VCaP (cell line): ENCODE measurements around the gene VEGFC.

ENCODE experiments used
- H3K27ac ChIP-seq: fragments of 450-650 bp; 2 replicates; pipeline ENCODE4 v1.5.1; 2017
- TF ChIP-seq, protein P1 (sequence below): fragments of 450-650 bp; conservative IDR thresholded peaks from 2 replicates; pipeline ENCODE4 v1.5.1; 2017; ENCODE audit warnings: mild to moderate bottlenecking, moderate library complexity

The VEGFC gene

DNA sequence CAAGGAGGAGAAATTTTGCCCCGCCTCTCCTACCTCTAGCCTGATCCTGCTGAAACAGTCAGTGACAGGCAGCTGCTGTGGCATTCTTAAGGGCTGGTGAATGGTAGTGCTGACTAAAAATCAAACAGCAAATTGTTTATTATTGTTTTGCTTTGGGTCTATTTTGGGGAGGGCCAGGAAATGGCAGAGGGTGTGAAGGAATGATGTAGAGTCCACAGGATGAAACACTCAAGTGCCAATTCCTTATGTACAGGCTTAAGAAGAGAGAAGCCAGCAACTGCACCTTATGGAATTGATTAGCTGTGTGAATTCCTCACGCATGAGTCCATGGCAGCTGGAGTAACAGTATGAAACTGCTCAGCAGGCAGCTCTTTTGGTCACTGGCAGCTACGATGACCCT lies 39.7 kb downstream of the VEGFC start:
- H3K27ac ChIP-seq: no peak overlapping the region
- TF ChIP-seq, protein P1, sequence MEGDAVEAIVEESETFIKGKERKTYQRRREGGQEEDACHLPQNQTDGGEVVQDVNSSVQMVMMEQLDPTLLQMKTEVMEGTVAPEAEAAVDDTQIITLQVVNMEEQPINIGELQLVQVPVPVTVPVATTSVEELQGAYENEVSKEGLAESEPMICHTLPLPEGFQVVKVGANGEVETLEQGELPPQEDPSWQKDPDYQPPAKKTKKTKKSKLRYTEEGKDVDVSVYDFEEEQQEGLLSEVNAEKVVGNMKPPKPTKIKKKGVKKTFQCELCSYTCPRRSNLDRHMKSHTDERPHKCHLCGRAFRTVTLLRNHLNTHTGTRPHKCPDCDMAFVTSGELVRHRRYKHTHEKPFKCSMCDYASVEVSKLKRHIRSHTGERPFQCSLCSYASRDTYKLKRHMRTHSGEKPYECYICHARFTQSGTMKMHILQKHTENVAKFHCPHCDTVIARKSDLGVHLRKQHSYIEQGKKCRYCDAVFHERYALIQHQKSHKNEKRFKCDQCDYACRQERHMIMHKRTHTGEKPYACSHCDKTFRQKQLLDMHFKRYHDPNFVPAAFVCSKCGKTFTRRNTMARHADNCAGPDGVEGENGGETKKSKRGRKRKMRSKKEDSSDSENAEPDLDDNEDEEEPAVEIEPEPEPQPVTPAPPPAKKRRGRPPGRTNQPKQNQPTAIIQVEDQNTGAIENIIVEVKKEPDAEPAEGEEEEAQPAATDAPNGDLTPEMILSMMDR: no peak

DNA sequence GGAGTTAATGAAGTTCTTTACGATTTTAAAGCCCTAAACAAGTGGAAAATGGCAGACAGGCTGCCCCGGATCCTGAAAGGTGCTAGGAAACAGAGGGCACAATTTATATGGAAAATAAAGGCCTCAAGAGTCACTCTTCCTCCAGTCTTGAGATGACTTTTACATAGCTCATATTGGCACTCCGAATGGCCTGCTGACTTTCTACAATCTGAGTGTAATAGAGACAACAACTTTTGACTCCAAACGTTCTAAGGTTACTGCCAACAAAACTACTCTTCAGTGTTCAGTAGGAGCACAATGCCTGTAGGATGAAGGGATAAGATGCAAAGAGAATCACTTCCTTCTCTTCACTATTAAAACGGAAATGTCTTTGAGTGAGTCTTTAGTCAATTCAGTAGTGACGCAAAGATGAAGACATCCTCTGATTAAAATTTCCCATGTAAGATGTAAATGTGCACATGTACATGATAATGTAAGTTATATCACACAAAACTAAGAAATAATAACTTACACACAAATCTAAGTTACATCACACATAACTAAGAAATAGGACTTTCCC lies 40.5 kb downstream of the VEGFC start:
- no peak overlapping the region for H3K27ac ChIP-seq
- TF ChIP-seq, protein P1: no peak

DNA sequence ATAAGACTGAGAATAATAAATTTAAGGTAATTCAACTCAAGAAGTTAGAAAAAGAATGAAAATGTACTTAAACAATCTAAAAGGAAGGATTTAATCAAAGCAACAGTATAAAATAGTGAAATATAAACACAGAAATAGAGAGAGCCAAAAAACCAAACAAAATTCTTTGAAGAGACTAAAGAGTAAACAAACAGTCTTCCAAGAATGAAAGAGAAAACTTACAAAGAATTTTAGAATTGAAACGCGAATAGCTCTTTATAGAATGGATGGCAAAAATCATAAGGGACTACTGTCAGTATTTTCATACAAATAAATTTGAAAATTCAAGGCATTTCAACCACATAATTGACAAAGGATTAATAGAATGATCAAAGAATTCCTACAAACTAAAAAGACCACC lies 41.7 kb downstream of the VEGFC start:
- no peak overlapping the region for H3K27ac ChIP-seq
- TF ChIP-seq, protein P1: no peak

DNA sequence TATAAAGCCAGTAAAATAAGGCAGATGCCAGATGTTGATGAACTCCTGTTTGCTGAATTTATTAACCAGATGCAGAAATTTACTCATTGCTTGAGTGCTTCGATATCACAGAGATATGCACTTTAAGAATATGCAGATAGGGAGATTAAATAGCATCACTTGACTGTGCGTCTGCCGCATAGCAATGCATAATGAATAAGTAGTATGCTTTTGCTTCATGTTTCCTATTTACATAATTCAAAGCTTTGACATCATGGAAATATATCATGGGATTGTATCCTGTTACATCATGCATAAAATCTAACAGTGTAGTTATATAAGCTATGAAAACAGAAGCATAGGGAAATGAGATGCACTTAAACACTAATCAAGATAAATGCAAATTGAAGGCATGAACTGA lies 45.9 kb downstream of the VEGFC start:
- H3K27ac ChIP-seq: no peak overlapping the region
- TF ChIP-seq, protein P1: no peak

DNA sequence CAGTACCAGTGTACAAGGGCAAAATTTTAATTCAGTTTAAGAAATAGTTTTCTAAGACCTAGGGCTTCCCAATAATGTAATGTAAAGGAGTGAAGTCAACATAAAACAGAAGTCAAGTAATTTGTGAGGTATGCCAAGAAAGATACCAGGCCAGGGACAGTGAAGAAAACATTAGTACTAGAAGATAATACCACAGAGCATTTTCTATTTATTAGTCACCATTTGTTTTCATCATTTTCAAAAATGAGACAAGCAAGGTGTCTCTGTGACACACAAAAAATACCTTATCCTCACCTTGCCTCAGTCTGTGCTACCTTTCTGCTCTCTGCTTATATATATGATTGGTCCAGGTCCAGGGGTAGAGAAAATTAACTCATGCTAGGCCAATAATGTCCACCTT lies 46.8 kb downstream of the VEGFC start:
- TF ChIP-seq, protein P1: no peak
- no peak overlapping the region for H3K27ac ChIP-seq

DNA sequence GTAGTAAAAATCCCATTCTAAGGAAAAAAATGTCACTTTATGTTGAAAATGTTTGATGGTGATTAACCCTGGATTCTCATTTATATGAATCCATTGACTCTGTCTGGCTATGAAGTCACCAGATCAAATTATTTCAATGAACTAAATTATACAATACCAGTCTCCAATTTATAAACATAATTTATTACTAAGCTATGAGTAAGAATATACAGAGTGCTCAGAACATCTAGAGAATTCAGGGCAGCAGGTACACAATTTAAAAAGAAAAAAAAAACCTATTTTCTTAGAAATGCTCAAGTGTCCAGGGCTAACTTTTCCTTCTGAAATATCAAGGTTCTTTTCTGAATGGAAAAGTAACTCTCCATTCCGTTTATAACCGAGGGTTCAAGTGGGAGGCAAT lies 48.6 kb downstream of the VEGFC start:
- H3K27ac ChIP-seq: no peak overlapping the region
- TF ChIP-seq, protein P1: no peak

DNA sequence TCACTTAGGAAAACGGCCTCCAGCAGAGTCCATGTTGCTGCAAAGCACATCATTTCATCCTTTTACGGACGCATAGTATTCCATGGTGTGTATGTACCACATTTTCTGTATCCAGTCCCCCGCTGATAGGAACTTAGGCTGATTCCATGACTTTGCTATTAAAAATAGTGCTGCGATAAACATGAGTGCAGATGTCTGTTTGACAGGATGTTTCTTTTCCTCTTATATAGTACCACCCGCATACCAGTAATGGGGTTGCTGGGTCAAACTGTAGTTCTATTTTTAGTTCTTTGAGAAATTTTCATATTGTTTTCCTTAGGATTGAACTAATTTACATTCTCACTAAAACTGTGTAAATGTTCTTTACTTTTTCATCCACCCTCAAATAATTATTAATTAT lies 50.5 kb downstream of the VEGFC start:
- TF ChIP-seq, protein P1: no peak
- H3K27ac ChIP-seq: no peak overlapping the region

DNA sequence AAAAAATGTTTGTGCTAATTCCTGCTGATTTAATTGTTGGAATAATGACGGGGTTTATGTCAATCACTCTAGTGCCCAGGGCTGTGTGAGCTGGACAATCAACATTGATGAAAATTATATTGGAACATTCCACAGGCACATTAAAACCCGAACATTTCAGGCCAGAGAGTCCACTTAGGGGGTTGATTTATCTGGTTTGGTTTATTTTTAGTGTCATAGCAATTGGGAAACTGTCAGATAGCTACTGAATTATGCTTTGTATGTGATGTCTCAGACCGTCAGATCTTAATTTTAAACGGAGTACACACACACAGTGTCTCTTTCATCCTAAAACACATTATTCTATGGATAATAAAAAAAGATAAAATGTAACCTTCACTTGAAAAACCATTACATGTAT lies 51.5 kb downstream of the VEGFC start:
- TF ChIP-seq, protein P1: no peak
- H3K27ac ChIP-seq: no peak overlapping the region
